Stomach (tissue), 9 donors: ENCODE measurements around the gene ENC1. TPM values are rescaled to one million over a fixed set of nuclear protein-coding genes. Genes with fewer than 3 reads are reported as not detected.

Experiments used
- DNase-seq, 2 donors: peaks; one replicate each; pipeline versions ENCODE4 v3.0.0 to v3.0.0-alpha.2; 2013 to 2019
- H3K27ac ChIP-seq, 5 donors: fragments of 200-600 bp in 4 of 5; sonication (generic) in 4 of 5; one replicate each; pipeline ENCODE4 v1.5.1; 2013 to 2019; ENCODE audit warnings: mild to moderate bottlenecking in 1 of 5, moderate library complexity in 1 of 5
- H3K27me3 ChIP-seq, 3 donors: fragments of 200-600 bp; sonication (generic); one replicate each; pipeline ENCODE4 v1.5.1; 2017 to 2019; ENCODE audit warnings: mixed run types in 1 of 3
- H3K36me3 ChIP-seq, 4 donors: fragments of 200-600 bp; sonication (generic); 1 replicate in 3 of 4; 2 replicates in 1 of 4; pipeline ENCODE4 v1.5.1; 2016 to 2019
- H3K4me1 ChIP-seq, 4 donors: fragments of 200-600 bp; sonication (generic); one replicate each; pipeline ENCODE4 v1.5.1; 2016 to 2019
- H3K4me3 ChIP-seq, 4 donors: fragments of 200-600 bp; sonication (generic) in 3 of 4; one replicate each; pipeline ENCODE4 v1.5.1; 2016 to 2019; ENCODE audit warnings: mild to moderate bottlenecking in 1 of 4
- H3K9me3 ChIP-seq, 4 donors: fragments of 200-600 bp; sonication (generic); one replicate each; pipeline ENCODE4 v1.5.1; 2016 to 2019
- CTCF ChIP-seq, 7 experiments: fragments of 450-650 bp in 4 of 7; fragments of 200-600 bp in 3 of 7; sonication (generic) in 3 of 7; IDR thresholded peaks; one replicate each; pipeline ENCODE4 v1.5.1; 2016 to 2019; ENCODE audit warnings: antibody characterized with exemption in 7 of 7, control low read depth in 2 of 7, mild to moderate bottlenecking in 1 of 7
- EP300 ChIP-seq: sonication (generic); formaldehyde crosslinking; IDR thresholded peaks from one replicate; pipeline ENCODE4 v1.6.1; 2017; ENCODE audit warnings: antibody characterized with exemption
- POLR2A ChIP-seq, 4 donors: fragments of 450-650 bp; IDR thresholded peaks; one replicate each; pipeline ENCODE4 v1.6.1; 2016; ENCODE audit warnings: antibody characterized with exemption in 4 of 4, control low read depth in 2 of 4, mild to moderate bottlenecking in 1 of 4, moderate library complexity in 1 of 4
- POLR2AphosphoS5 ChIP-seq, 3 donors: sonication (generic); formaldehyde crosslinking; IDR thresholded peaks; one replicate each; pipeline ENCODE4 v1.6.1; 2016; ENCODE audit warnings: antibody characterized with exemption in 3 of 3
- WGBS, 5 donors: extraction: QIAGEN DNeasy Blood & Tissue Kit in 3 of 5; methylation state at CpG; one replicate each; pipeline versions ENCODE4 v1.1.5 to v1.1.7; 2013 to 2018; 5-methylcytosine and 5-hydroxymethylcytosine counted together
- intact Hi-C: fragments of 100-400 bp; cut with DNase I; formaldehyde crosslinking; loops from one replicate; pipeline ENCODE4 v1.15.1; 2023; ENCODE audit warnings: low total_unique reads
- polyA plus RNA-seq, 3 donors: library from polyadenylated mRNA; stranded (reverse); fragments of 200-250 nt; gene quantifications; one replicate each; pipeline ENCODE4 v1.2.3, GENCODE V29; 2013
- total RNA-seq, 5 donors: library from RNA; depleted of rRNA; stranded (reverse); fragments of >200 nt; gene quantifications; one replicate each; pipeline versions ENCODE4 v1.1.0 to v1.2.3, GENCODE V29; 2014 to 2016
- donor health status: healthy with polysubstance abuse.
- donor health status: Bipolar disorder and iron deficiency.
- donor health status: healthy.

ENC1 gene
- total and polyA plus RNA-seq, 8 donors: 3.5 to 136 (median 14.0) TPM

DNA sequence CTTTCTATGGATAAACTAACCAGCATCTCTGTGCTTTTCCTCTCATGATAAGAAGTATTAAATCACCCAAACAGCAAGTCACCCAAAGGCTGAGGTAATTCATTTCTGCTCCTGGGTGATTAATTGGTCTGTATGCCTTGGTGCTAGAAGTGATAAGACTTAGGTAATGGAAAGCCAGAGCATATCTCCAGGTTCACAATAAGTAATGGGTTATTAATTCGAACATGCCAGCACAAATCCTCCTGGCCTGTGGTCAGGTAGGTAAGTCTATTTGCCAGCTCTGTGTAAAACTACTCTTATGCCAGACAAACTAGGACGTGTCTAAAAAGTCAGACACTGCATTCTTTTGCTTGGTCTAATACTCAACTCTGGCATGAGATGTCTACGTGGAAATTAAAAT, 11.2 kb upstream of the ENC1 start:
- no peaks in the 10 kb centered on the region for H3K9me3 ChIP-seq
- 23 to 56% (median 43%) methylated on average over 3 of the region's 3 CpGs for WGBS, 5 donors
- peaks cover 0 to 34% (median 10%) of the 10 kb centered on the region in 4 donors for H3K4me1 ChIP-seq
- no peak overlapping the region for H3K4me3 ChIP-seq
- TF ChIP-seq POLR2A (IDR thresholded peaks at IDR 0.05) (no peak), CTCF (IDR thresholded peaks at IDR 0.05) (no peak), EP300 (no peak), POLR2AphosphoS5 (IDR thresholded peaks at IDR 0.05) (peak in 2 of 3 donors; percentile 10 to 72)
- no peaks in the 10 kb centered on the region for H3K36me3 ChIP-seq
- intact Hi-C loops: no loop called here
- peak; percentile 39 to 70 for DNase-seq
- peak overlapping the region in 3 of 5 donors; percentile 39 to 40 (median 40) for H3K27ac ChIP-seq
- no peaks in the 10 kb centered on the region for H3K27me3 ChIP-seq

DNA sequence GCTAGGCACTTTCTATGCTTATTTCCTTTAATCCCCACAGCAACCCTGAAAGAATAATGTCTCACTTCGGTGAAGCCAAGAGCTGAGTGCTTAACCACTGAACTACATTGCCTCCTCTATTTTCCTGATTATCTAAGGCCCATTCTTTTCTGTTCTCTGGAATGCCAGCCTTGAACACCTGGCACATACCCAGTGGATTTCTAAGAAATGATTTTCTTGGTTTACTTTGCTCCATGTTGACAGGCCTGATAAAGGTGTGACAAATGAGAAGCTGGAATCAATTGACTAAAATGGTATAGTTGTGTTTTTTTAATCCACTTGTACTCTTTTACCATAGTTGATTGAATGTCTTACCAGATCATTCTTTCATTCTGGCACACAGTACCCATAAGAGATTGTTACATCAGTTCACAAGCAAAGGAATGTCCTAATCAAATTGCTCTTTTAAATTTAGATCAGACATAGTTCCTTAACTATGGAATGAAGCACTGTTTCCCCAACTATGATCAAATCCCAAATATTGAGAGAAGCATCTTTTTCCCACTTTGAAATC, 9.0 kb upstream of the ENC1 start:
- intact Hi-C loops: loop anchor here (5.0 to 10.0 kb wide), 2 partner anchors 615 to 747 kb away; no protein-coding TSS in a partner anchor
- Histone ChIP-seq H3K4me3 (no peak overlapping the region), H3K9me3 (no peaks in the 10 kb centered on the region), H3K36me3 (no peaks in the 10 kb centered on the region), H3K27me3 (no peaks in the 10 kb centered on the region), H3K4me1 (peaks cover 0 to 34% (median 10%) of the 10 kb centered on the region in 4 donors), H3K27ac (peak overlapping the region in 3 of 5 donors; percentile 20 to 56 (median 48))
- 13 to 44% (median 15%) methylated on average over 1 of the region's 1 CpG for WGBS, 5 donors
- TF ChIP-seq POLR2AphosphoS5 (IDR thresholded peaks at IDR 0.05) (peak in 1 of 3 donors; percentile 31), CTCF (IDR thresholded peaks at IDR 0.05) (no peak), POLR2A (IDR thresholded peaks at IDR 0.05) (no peak), EP300 (no peak)
- DNase-seq: peak in 1 of 2 donors; percentile 53

DNA sequence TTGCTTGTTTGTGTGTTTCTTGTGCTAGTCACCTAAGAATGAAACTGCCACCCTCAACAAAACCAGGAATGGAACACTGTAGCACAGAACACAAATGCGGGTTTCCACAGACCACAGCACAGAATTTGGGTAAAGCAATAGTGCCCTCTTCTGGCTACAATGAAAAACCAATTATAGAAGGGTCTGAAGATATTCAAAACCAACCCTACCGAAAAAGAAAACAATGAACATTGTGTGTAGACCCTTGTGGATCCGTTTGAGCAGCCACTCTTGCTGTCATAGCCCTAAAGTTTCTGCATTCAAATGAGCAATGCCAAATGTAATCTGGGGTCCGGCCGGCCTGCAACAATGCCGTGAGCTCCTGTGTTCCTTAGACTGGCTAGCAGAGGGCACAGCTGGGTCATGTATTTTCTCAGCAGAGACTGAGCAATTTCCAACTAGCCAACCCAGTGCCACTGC, 8.3 kb upstream of the ENC1 start:
- no peak overlapping the region for H3K4me3 ChIP-seq
- intact Hi-C loops: loop anchor here (5.0 to 10.0 kb wide), 2 partner anchors 614 to 747 kb away; no protein-coding TSS in a partner anchor
- DNase-seq: peak in 1 of 2 donors; percentile 87

GRCh38 chr5:74647096-74647495, 6.6 kb upstream of the ENC1 start:
- H3K9me3 ChIP-seq: no peaks in the 10 kb centered on the region
- TF ChIP-seq EP300 (no peak), CTCF (IDR thresholded peaks at IDR 0.05) (no peak), POLR2AphosphoS5 (IDR thresholded peaks at IDR 0.05) (no peak)
- intact Hi-C loops: loop anchor here (5.0 to 10.0 kb wide), 2 partner anchors 612 to 745 kb away; no protein-coding TSS in a partner anchor
- H3K27me3 ChIP-seq: no peaks in the 10 kb centered on the region
- WGBS, 5 donors: 25 to 50% (median 42%) methylated on average over 1 of the region's 1 CpG
- H3K36me3 ChIP-seq: no peaks in the 10 kb centered on the region
- H3K27ac ChIP-seq: no peak overlapping the region
- H3K4me1 ChIP-seq: peaks cover 2 to 50% (median 16%) of the 10 kb centered on the region in 4 donors
- H3K4me3 ChIP-seq: no peak overlapping the region
- DNase-seq: no peak

More for the DNA sequence above, 8.3 kb upstream of the ENC1 start:
- TF ChIP-seq EP300 (no peak), CTCF (IDR thresholded peaks at IDR 0.05) (peak in 5 of 7 experiments; percentile 45 to 74 (median 63)), POLR2A (IDR thresholded peaks at IDR 0.05) (no peak), POLR2AphosphoS5 (IDR thresholded peaks at IDR 0.05) (peak in 1 of 3 donors; percentile 23)
- Histone ChIP-seq H3K27me3 (no peaks in the 10 kb centered on the region), H3K27ac (peak overlapping the region in 4 of 5 donors; percentile 20 to 60 (median 52)), H3K4me1 (peaks cover 0 to 35% (median 10%) of the 10 kb centered on the region in 4 donors), H3K36me3 (no peaks in the 10 kb centered on the region), H3K9me3 (no peaks in the 10 kb centered on the region)
- WGBS, 5 donors: 4 to 12% (median 6%) methylated on average over 6 of the region's 6 CpGs
